Measurements from ENCODE around the gene ODC1.

Gene ODC1

GRCh38 chr2:10395893-10396292, 52.2 kb downstream of the ODC1 start:
- DNase-seq = no peak
- TF ChIP-seq GATA1 (IDR thresholded peaks at IDR 0.05; ENCODE audit: low read depth, low read length) = no peak
- no peak for TF ChIP-seq POLR2A (IDR thresholded peaks at IDR 0.05; ENCODE audit: low read length)

- TF ChIP-seq POLR2A (IDR thresholded peaks at IDR 0.05; ENCODE audit: low read length) (no peak), GATA1 (IDR thresholded peaks at IDR 0.05; ENCODE audit: low read depth, low read length) (no peak)
- DNase-seq = no peak
Measured at GRCh38 chr2:10393640-10393982, 54.5 kb downstream of the ODC1 start.

- DNase-seq = peak; percentile 17 to 62
- TF ChIP-seq POLR2A (IDR thresholded peaks at IDR 0.05; ENCODE audit: low read length) = no peak
- TF ChIP-seq GATA1 (IDR thresholded peaks at IDR 0.05; ENCODE audit: low read depth, low read length) = no peak
Measured at GRCh38 chr2:10392951-10393639, 55.0 kb downstream of the ODC1 start.

GRCh38 chr2:10392548-10392947, 55.6 kb downstream of the ODC1 start:
- DNase-seq = no peak
- no peak for TF ChIP-seq GATA1 (IDR thresholded peaks at IDR 0.05; ENCODE audit: low read depth, low read length)
- no peak for TF ChIP-seq POLR2A (IDR thresholded peaks at IDR 0.05; ENCODE audit: low read length)

- no peak for TF ChIP-seq GATA1 (IDR thresholded peaks at IDR 0.05; ENCODE audit: low read depth, low read length)
- TF ChIP-seq POLR2A (IDR thresholded peaks at IDR 0.05; ENCODE audit: low read length) = no peak
- DNase-seq = no peak
Measured at GRCh38 chr2:10392100-10392499, 56.0 kb downstream of the ODC1 start.

- no peak for TF ChIP-seq GATA1 (IDR thresholded peaks at IDR 0.05; ENCODE audit: low read depth, low read length)
- no peak for TF ChIP-seq POLR2A (IDR thresholded peaks at IDR 0.05; ENCODE audit: low read length)
- no peak for DNase-seq
Measured at GRCh38 chr2:10390369-10390801, 57.7 kb downstream of the ODC1 start.

Measured in erythroblast (primary cell).